HepG2 (cell line): ENCODE data around the gene TRAF3. TPM values are rescaled to one million over a fixed set of nuclear protein-coding genes. Genes with fewer than 3 reads are reported as not detected.

Experiments used
- ATAC-seq: fragments of 200-7000 bp; cut with Tn5 transposase; 3 replicates; pipeline ENCODE4 v1.9.1; 2020; ENCODE audit warnings: mild to moderate bottlenecking, moderate library complexity
- BruUV-seq: library from RNA; stranded (reverse); fragments of 400-500 nt; replicated peaks from 2 replicates; lab custom pipeline; 2021; lab: Mats Ljungman, UMichigan
- CTCF ChIA-PET: fragments of 300-600 bp; formaldehyde crosslinking; extraction: SDS; loops from one replicate; lab custom pipeline; 2021; ENCODE audit warnings: low total read pairs, inconsistent platforms, low intra/inter-chr PET ratio; lab: Yijun Ruan, JAX
- POLR2A ChIA-PET: fragments of 350-600 bp; sonication (Branson Sonifier 250); formaldehyde crosslinking; loops from one replicate; lab custom pipeline; 2020; ENCODE audit warnings: antibody characterized with exemption, inconsistent platforms; lab: Yijun Ruan, JAX
- DNase-seq: peaks from one replicate; pipeline ENCODE4 v3.0.0-alpha.2; 2015; ENCODE audit warnings: low spot score
- FAIRE-seq: peaks from 3 replicates; lab custom pipeline; 2011; peaks lifted over from hg19 to GRCh38; lab: Jason Lieb, UNC
- H2AFZ ChIP-seq: one replicate; pipeline ENCODE4 v1.6.1; 2011; ENCODE audit warnings: low read length, inconsistent platforms
- H3K27ac ChIP-seq: fragments of 300-600 bp; 3 replicates; pipeline ENCODE4 v1.8.0; 2011; ENCODE audit warnings: mixed run types, mild to moderate bottlenecking, mixed read lengths, low read length, inconsistent platforms; ENCODE audit not compliant: insufficient read depth; ENCODE audit errors: extremely low read length
- H3K27me3 ChIP-seq, 2 experiments: fragments of 200-600 bp in 1 of 2; 2 replicates in 1 of 2; 3 replicates in 1 of 2; pipeline versions ENCODE4 v1.6.0 to v1.8.0; 2011; ENCODE audit warnings: low read length in 2 of 2, mild to moderate bottlenecking in 2 of 2, moderate library complexity in 2 of 2, inconsistent platforms in 1 of 2; ENCODE audit not compliant: insufficient read depth in 2 of 2, control insufficient read depth in 1 of 2
- H3K36me3 ChIP-seq, 2 experiments: fragments of 200-600 bp in 1 of 2; replicated peaks in 1 of 2; 2 replicates in 1 of 2; 3 replicates in 1 of 2; pipeline versions ENCODE4 v1.5.1 to v1.8.0; 2011; ENCODE audit warnings: low read length in 2 of 2, inconsistent platforms in 1 of 2; ENCODE audit not compliant: insufficient read depth in 2 of 2, control insufficient read depth in 1 of 2
- H3K4me1 ChIP-seq: 2 replicates; pipeline ENCODE4 v1.5.1; 2012; ENCODE audit warnings: low read length, inconsistent platforms; ENCODE audit not compliant: insufficient read depth
- H3K4me2 ChIP-seq: 2 replicates; pipeline ENCODE4 v1.6.0; 2011; ENCODE audit warnings: low read depth, low read length, inconsistent platforms
- H3K4me3 ChIP-seq, 3 experiments: fragments of 200-600 bp in 1 of 3; sonication (generic), shearing (Covaris generic) in 1 of 3; replicated peaks in 1 of 3; 2 replicates each; pipeline ENCODE4 v1.5.1; 2011 to 2016; ENCODE audit warnings: low read length in 3 of 3, inconsistent platforms in 2 of 3, low read depth in 2 of 3, mild to moderate bottlenecking in 2 of 3, control low read depth in 1 of 3, mixed read lengths in 1 of 3; ENCODE audit not compliant: insufficient read depth in 1 of 3
- H3K79me2 ChIP-seq: one replicate; pipeline ENCODE4 v1.6.1; 2011; ENCODE audit warnings: low read length, inconsistent platforms; ENCODE audit not compliant: insufficient read depth
- H3K9ac ChIP-seq: 2 replicates; pipeline ENCODE4 v1.6.0; 2011; ENCODE audit warnings: mild to moderate bottlenecking, low read depth, low read length, inconsistent platforms; ENCODE audit not compliant: insufficient read depth
- H3K9me3 ChIP-seq: 2 replicates; pipeline ENCODE4 v1.5.1; 2012; ENCODE audit warnings: mild to moderate bottlenecking, low read length
- H4K20me1 ChIP-seq: 2 replicates; pipeline ENCODE4 v1.6.0; 2011; ENCODE audit warnings: inconsistent platforms, mild to moderate bottlenecking, low read length, moderate library complexity; ENCODE audit not compliant: insufficient read depth
- DMAP1 ChIP-seq: IDR thresholded peaks from 2 replicates; pipeline ENCODE4 v1.6.1; 2016
- HES4 ChIP-seq: sonication (generic); formaldehyde crosslinking; IDR thresholded peaks from 2 replicates; pipeline ENCODE4 v1.9.0; 2021; ENCODE audit warnings: mild to moderate bottlenecking, missing genetic modification reagents, borderline replicate concordance
- IKZF1 ChIP-seq: fragments of 450-650 bp; IDR thresholded peaks from 2 replicates; pipeline ENCODE4 v1.7.1; 2016
- MATR3 ChIP-seq: sonication (generic); formaldehyde crosslinking; IDR thresholded peaks from 2 replicates; pipeline ENCODE4 v1.4.0; 2020; ENCODE audit warnings: missing genetic modification reagents
- MTF1 ChIP-seq: sonication (generic); formaldehyde crosslinking; IDR thresholded peaks from 2 replicates; pipeline ENCODE4 v1.5.0; 2020; ENCODE audit warnings: missing genetic modification reagents
- RARA ChIP-seq: IDR thresholded peaks from 2 replicates; pipeline ENCODE4 v1.6.1; 2016; ENCODE audit warnings: missing genetic modification reagents, missing compliant biosample characterization
- REL ChIP-seq: sonication (generic); formaldehyde crosslinking; conservative IDR thresholded peaks from 2 replicates; pipeline ENCODE4 v1.8.0; 2022; ENCODE audit warnings: mild to moderate bottlenecking, missing genetic modification reagents, moderate library complexity
- TMF1 ChIP-seq: sonication (generic); formaldehyde crosslinking; IDR thresholded peaks from 2 replicates; pipeline ENCODE4 v1.8.1; 2022; ENCODE audit warnings: low read depth, missing genetic modification reagents
- ZBTB38 ChIP-seq: sonication (generic); formaldehyde crosslinking; IDR thresholded peaks from 2 replicates; pipeline ENCODE4 v1.5.1; 2020; ENCODE audit warnings: mild to moderate bottlenecking, missing genetic modification reagents
- ZEB1 ChIP-seq: IDR thresholded peaks from 2 replicates; pipeline ENCODE4 v1.6.1; 2012; ENCODE audit warnings: mild to moderate bottlenecking, low read depth, inconsistent platforms; ENCODE audit not compliant: insufficient replicate concordance
- ZNF510 ChIP-seq: sonication (generic); formaldehyde crosslinking; IDR thresholded peaks from 2 replicates; pipeline ENCODE4 v1.4.0; 2020; ENCODE audit warnings: low read depth, mild to moderate bottlenecking, missing genetic modification reagents
- ZNF550 ChIP-seq: sonication (generic); formaldehyde crosslinking; IDR thresholded peaks from 2 replicates; pipeline ENCODE4 v1.4.0; 2020; ENCODE audit warnings: mild to moderate bottlenecking, missing genetic modification reagents, borderline replicate concordance
- ZNF660 ChIP-seq: sonication (generic); formaldehyde crosslinking; IDR thresholded peaks from 2 replicates; pipeline ENCODE4 v1.5.1; 2020; ENCODE audit warnings: mild to moderate bottlenecking, low read depth, missing genetic modification reagents, borderline replicate concordance
- ZNF749 ChIP-seq: sonication (generic); formaldehyde crosslinking; IDR thresholded peaks from 2 replicates; pipeline ENCODE4 v1.8.0; 2022; ENCODE audit warnings: mild to moderate bottlenecking, missing genetic modification reagents, moderate library complexity, borderline replicate concordance
- WGBS: methylation state at CpG from one replicate; pipeline ENCODE4 v1.1.6; 2017; ENCODE audit warnings: low lambda C conversion rate; 5-methylcytosine and 5-hydroxymethylcytosine counted together
- in situ Hi-C: cut with HindIII; loops from 2 replicates; pipeline ENCODE4 v1.10.0; 2017; ENCODE audit warnings: low pct_unique_long_range_greater_than_20kb; ENCODE audit not compliant: extremely low pct_ligation_motif_present
- intact Hi-C: fragments of 100-400 bp; cut with micrococcal nuclease; formaldehyde crosslinking; loops from one replicate; pipeline ENCODE4 v1.10.0; 2022; ENCODE audit not compliant: unreplicated experiment
- polyA plus RNA-seq, 8 experiments: library from polyadenylated mRNA; depleted of rRNA in 3 of 8; stranded (reverse) in 7 of 8; unstranded in 1 of 8; fragments of >200 nt; fragmentation: Illumina TruSeq in 4 of 8; extraction: Trizol in 4 of 8; gene quantifications; 2 replicates each; pipeline versions ENCODE4 v1.2.1 to v1.2.3, GENCODE V29; 2011 to 2016; ENCODE audit warnings: low read depth in 4 of 8, missing spikeins in 1 of 8, mixed read lengths in 1 of 8; ENCODE audit not compliant: insufficient read depth in 1 of 8
- total RNA-seq, 5 experiments: library from RNA; depleted of rRNA; stranded (reverse); fragments of >200 nt; fragmentation: Illumina TruSeq; extraction: Trizol; gene quantifications; 2 replicates each; pipeline ENCODE4 v1.2.3, GENCODE V29; 2016; ENCODE audit warnings: low read depth in 1 of 5
- TF ChIP-seq, protein P1 (sequence below): sonication (generic); formaldehyde crosslinking; IDR thresholded peaks from 2 replicates; pipeline ENCODE4 v1.4.0; 2020; ENCODE audit warnings: mild to moderate bottlenecking, missing genetic modification reagents

The TRAF3 gene
- total and polyA plus RNA-seq, 2 of the 13 experiments (the other 11 are each of a cell fraction or from before 2014, with no cell fraction given), result 6.9 to 12.2 TPM

DNA sequence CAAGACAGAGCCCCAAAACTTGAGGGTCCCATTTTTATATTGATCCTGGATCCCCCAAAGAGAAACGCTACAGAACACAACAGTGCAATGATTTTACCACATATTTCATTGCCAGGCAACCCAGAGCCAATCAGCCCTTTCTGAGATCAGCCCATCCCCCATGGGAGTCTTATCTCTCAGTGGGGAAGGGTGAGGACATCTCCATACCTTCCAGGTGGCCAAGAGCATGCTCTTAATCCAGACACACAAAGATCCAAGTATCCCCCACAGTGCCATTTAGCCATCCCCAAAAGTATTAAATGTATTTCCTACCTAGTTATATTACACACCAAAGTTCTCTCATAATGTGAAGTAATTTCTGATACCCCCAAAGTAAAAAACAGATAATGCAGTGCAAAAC, 82.7 kb downstream of the TRAF3 start:
- Histone ChIP-seq H3K4me2 (no peak overlapping the region), H3K9ac (no peak overlapping the region), H3K4me1 (peaks cover 6% of the 10 kb centered on the region; the same call in 1 of the 2 replicates), H3K36me3 (no peaks in the 10 kb centered on the region), H3K4me3 (no peak overlapping the region), H3K9me3 (no peaks in the 10 kb centered on the region), H4K20me1 (no peaks in the 10 kb centered on the region), H3K27me3 (no peaks in the 10 kb centered on the region), H3K27ac (no peak overlapping the region), H3K79me2 (peaks cover 1% of the 10 kb centered on the region), H2AFZ (no peak overlapping the region)
- intact Hi-C loops (no loop called here), in situ Hi-C loops (no loop called here)
- FAIRE-seq (no peak), DNase-seq (no peak), ATAC-seq (no peak)
- no peak for TF ChIP-seq HES4
- TF ChIP-seq REL, result no peak
- TF ChIP-seq, protein P1, sequence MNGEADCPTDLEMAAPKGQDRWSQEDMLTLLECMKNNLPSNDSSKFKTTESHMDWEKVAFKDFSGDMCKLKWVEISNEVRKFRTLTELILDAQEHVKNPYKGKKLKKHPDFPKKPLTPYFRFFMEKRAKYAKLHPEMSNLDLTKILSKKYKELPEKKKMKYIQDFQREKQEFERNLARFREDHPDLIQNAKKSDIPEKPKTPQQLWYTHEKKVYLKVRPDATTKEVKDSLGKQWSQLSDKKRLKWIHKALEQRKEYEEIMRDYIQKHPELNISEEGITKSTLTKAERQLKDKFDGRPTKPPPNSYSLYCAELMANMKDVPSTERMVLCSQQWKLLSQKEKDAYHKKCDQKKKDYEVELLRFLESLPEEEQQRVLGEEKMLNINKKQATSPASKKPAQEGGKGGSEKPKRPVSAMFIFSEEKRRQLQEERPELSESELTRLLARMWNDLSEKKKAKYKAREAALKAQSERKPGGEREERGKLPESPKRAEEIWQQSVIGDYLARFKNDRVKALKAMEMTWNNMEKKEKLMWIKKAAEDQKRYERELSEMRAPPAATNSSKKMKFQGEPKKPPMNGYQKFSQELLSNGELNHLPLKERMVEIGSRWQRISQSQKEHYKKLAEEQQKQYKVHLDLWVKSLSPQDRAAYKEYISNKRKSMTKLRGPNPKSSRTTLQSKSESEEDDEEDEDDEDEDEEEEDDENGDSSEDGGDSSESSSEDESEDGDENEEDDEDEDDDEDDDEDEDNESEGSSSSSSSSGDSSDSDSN (CRISPR knock-in tag), result no peak
- TF ChIP-seq ZNF510, result no peak
- TF ChIP-seq MTF1, result no peak
- TF ChIP-seq ZEB1, result no peak
- no peak for TF ChIP-seq ZNF660 (CRISPR knock-in tag)
- TF ChIP-seq DMAP1 (CRISPR knock-in tag), result no peak
- no peak for TF ChIP-seq MATR3 (CRISPR knock-in tag)
- TF ChIP-seq RARA, result no peak
- TF ChIP-seq ZNF749 (CRISPR knock-in tag), result no peak
- TF ChIP-seq IKZF1, result no peak
- TF ChIP-seq TMF1, result no peak
- TF ChIP-seq ZBTB38 (CRISPR knock-in tag), result no peak
- TF ChIP-seq ZNF550 (CRISPR knock-in tag), result no peak
- no TSS peak for BruUV-seq
- ChIA-PET CTCF (no interaction called here), POLR2A (no interaction called here)
- WGBS, result 100% methylated on average over 1 of the region's 1 CpG
